Ovary (tissue), 3 donors: ENCODE measurements around the gene TLR6.

ENCODE experiments used
- POLR2A ChIP-seq: fragments of 450-650 bp; IDR thresholded peaks from one replicate; pipeline ENCODE4 v1.6.1; 2017; ENCODE audit warnings: antibody characterized with exemption, mild to moderate bottlenecking, moderate library complexity
- TF ChIP-seq, protein P1 (sequence below), 3 donors: fragments of 450-650 bp in 2 of 3; fragments of 200-600 bp in 1 of 3; IDR thresholded peaks; one replicate each; pipeline versions ENCODE4 v1.5.1 to v1.8.0; 2016 to 2022; ENCODE audit warnings: antibody characterized with exemption in 3 of 3, mild to moderate bottlenecking in 1 of 3
- donor health status: DM: no; HTN: no; CAD: no.

DNA sequence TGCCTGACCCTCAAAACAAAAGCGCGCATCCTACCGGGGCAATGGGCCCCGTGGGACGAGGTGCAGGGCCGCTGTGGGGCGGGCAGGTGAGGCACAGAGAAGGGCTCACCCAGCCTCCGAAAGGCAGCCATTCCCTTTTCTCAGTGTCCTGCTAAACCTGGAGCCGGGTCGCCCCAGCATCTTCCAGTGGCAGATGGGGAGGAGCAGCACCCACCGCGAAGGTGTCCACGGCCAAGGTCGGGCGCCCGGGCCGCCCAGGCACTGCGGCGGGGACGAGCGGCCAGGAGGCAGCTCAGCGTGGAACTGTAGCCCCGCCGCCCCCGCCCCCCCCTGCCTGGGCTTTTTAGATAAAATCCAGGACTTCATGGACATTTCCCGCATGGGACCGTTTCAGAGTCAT lies 32.9 kb downstream of the TLR6 start:
- TF ChIP-seq, protein P1, sequence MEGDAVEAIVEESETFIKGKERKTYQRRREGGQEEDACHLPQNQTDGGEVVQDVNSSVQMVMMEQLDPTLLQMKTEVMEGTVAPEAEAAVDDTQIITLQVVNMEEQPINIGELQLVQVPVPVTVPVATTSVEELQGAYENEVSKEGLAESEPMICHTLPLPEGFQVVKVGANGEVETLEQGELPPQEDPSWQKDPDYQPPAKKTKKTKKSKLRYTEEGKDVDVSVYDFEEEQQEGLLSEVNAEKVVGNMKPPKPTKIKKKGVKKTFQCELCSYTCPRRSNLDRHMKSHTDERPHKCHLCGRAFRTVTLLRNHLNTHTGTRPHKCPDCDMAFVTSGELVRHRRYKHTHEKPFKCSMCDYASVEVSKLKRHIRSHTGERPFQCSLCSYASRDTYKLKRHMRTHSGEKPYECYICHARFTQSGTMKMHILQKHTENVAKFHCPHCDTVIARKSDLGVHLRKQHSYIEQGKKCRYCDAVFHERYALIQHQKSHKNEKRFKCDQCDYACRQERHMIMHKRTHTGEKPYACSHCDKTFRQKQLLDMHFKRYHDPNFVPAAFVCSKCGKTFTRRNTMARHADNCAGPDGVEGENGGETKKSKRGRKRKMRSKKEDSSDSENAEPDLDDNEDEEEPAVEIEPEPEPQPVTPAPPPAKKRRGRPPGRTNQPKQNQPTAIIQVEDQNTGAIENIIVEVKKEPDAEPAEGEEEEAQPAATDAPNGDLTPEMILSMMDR (IDR thresholded peaks at IDR 0.05), result no peak
- TF ChIP-seq POLR2A, result no peak
